ENCODE data around the gene CCDC154. TPM values are rescaled to one million over a fixed set of nuclear protein-coding genes. Genes with fewer than 3 reads are reported as not detected.

Gene CCDC154
- total and polyA plus RNA-seq, 10 of the 15 experiments (the other 5 are each of a cell fraction or from before 2014, with no cell fraction given) = 0.06 to 0.26 (median 0.25) TPM; not detected in 7

DNA sequence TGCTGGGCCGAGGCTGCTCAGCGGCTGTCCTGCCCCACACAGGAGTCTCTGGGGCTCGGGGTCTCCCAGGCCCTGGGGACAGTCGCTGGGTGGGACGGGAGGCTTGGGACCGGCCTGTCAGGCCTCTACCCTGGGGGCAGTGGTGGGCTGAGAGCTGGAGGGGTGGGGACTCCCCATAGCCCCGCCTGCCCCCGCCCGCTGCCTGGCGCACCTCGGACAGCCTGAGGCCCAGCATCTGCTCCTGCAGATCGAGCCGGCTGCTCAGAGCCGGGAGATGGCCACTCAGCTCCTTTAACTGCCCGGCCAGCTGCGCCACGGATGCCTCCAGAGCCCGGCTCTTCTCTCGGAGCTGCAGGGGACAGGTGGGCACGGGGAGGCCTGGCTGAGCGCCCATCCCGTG is 6.8 kb downstream of the CCDC154 start (continued):
- TF ChIP-seq, protein P1, sequence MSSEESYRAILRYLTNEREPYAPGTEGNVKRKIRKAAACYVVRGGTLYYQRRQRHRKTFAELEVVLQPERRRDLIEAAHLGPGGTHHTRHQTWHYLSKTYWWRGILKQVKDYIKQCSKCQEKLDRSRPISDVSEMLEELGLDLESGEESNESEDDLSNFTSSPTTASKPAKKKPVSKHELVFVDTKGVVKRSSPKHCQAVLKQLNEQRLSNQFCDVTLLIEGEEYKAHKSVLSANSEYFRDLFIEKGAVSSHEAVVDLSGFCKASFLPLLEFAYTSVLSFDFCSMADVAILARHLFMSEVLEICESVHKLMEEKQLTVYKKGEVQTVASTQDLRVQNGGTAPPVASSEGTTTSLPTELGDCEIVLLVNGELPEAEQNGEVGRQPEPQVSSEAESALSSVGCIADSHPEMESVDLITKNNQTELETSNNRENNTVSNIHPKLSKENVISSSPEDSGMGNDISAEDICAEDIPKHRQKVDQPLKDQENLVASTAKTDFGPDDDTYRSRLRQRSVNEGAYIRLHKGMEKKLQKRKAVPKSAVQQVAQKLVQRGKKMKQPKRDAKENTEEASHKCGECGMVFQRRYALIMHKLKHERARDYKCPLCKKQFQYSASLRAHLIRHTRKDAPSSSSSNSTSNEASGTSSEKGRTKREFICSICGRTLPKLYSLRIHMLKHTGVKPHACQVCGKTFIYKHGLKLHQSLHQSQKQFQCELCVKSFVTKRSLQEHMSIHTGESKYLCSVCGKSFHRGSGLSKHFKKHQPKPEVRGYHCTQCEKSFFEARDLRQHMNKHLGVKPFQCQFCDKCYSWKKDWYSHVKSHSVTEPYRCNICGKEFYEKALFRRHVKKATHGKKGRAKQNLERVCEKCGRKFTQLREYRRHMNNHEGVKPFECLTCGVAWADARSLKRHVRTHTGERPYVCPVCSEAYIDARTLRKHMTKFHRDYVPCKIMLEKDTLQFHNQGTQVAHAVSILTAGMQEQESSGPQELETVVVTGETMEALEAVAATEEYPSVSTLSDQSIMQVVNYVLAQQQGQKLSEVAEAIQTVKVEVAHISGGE (CRISPR knock-in tag; IDR thresholded peaks at IDR 0.05) = no peak
- no peak for TF ChIP-seq TARDBP (IDR thresholded peaks at IDR 0.05; ENCODE audit: borderline replicate concordance)
- no peak for TF ChIP-seq RB1 (IDR thresholded peaks at IDR 0.05; ENCODE audit: borderline replicate concordance)
- TF ChIP-seq, protein P2, sequence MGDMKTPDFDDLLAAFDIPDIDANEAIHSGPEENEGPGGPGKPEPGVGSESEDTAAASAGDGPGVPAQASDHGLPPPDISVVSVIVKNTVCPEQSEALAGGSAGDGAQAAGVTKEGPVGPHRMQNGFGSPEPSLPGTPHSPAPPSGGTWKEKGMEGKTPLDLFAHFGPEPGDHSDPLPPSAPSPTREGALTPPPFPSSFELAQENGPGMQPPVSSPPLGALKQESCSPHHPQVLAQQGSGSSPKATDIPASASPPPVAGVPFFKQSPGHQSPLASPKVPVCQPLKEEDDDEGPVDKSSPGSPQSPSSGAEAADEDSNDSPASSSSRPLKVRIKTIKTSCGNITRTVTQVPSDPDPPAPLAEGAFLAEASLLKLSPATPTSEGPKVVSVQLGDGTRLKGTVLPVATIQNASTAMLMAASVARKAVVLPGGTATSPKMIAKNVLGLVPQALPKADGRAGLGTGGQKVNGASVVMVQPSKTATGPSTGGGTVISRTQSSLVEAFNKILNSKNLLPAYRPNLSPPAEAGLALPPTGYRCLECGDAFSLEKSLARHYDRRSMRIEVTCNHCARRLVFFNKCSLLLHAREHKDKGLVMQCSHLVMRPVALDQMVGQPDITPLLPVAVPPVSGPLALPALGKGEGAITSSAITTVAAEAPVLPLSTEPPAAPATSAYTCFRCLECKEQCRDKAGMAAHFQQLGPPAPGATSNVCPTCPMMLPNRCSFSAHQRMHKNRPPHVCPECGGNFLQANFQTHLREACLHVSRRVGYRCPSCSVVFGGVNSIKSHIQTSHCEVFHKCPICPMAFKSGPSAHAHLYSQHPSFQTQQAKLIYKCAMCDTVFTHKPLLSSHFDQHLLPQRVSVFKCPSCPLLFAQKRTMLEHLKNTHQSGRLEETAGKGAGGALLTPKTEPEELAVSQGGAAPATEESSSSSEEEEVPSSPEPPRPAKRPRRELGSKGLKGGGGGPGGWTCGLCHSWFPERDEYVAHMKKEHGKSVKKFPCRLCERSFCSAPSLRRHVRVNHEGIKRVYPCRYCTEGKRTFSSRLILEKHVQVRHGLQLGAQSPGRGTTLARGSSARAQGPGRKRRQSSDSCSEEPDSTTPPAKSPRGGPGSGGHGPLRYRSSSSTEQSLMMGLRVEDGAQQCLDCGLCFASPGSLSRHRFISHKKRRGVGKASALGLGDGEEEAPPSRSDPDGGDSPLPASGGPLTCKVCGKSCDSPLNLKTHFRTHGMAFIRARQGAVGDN (IDR thresholded peaks at IDR 0.05) = no peak
- no peak for TF ChIP-seq HDAC6 (IDR thresholded peaks at IDR 0.05; ENCODE audit: unreplicated experiment)

All from GM12878 (cell line).